Effector CD8-positive, alpha-beta T cell (primary cell): ENCODE data around the gene CITED1.

Source experiments
- DNase-seq: peaks from one replicate; lab custom pipeline; 2025; lab: John Stamatoyannopoulos, UW

The CITED1 gene

DNA sequence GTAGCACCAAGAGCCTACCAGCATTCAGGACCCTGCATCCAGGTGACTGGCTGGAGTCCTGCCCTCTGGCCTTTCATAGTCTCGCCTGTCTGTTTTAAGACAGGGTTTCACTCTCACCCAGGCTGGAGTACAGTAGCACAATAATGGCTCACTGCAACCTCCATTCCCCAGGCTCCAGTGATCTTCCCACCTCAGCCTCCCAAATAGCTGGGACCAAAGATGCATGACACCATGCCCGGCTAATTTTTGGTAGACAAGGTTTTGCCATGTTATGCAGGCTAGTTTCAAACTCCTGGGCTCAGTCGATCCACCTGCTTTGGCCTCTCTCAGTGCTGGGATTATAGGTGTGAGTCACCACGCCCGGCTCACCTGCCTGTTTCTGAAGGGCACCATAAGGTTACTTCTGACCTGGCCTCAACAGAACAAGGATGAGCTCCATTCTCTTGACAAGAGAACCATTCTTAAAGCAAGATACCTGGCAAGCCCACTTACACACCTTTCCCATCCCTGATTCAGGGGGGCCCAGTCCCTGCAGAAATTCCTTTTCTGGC, 35.3 kb downstream of the CITED1 start:
- DNase-seq, result no peak

DNA sequence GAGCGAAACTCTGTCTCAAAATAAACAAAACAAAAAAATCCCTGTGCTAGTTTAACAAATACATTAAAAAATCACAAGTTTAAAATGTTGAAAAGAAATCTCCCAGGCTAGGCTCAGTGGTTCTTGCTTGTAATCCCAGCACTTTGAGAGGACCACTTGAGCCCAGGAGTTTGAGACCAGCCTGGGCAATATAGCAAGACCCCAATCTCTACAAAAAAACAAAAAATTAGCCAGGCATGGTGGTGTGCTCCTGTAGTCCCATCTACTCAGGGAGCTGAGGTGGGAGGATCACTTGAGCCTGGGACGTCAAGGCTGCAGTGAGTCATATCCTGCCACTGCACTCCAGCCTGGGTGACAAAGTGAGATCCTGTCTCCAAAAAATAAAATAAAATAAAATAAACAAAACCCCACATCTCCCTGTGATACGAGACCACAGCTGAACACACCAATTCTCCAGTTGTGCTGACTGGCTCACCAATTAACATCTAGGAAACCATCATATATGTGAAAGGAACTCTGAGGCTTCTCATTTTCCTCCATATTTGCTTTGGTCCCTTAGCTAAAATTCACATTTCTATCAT, 36.0 kb downstream of the CITED1 start:
- DNase-seq, result no peak

DNA sequence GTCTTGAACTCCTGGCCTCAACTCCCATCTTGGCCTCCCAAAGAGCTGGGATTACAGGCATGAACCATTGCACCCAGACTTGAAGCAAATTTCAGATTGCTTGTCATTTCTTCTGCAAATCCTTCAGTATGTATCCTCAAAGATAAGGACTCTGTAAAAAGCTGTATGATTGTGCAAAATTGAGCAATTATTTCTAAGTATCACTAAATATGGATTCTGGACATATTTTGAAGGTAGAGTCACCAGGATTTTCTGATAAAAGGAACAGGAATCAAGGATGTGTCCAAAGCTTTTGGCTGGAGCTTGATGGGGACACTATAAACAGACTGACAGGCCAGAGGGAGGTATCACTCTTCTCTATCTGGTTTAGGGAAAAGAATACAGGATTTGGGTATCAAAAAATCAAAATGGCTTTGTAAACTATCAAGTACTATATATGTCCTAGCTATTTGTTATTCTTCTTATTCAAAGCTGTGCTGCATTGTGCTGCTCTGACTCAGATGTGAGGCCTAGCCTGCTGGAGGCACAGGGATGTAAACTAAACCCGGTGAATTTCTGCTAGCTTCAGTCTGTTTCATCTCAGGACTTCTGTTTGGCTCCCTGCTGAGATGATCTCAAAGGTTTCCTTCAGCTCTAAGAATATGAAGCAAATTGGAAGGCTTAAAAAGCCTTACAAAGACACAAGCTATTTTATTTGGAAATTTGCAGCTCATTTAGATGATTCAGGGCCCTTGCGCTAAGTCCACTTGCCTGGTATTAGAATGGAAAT, 36.9 kb downstream of the CITED1 start:
- DNase-seq, result no peak

DNA sequence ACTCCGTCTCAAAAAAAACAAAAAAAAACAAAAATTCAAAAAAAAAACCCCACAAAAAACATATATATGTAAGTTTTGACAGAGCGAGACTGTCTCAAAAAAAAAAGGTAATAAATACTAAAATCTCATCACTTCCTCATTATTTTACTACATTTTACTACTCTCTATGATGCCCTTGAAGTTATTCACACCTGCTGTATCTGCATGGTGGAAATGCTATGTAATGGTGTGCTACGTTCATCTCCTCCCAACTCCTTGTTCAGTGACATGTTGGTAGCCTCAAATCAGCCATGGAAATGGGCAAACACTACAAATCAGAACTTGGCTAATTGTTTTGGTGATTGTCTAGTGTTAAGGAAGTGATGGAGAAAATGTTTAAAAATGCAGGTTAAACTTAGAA, 40.5 kb downstream of the CITED1 start:
- no peak for DNase-seq

DNA sequence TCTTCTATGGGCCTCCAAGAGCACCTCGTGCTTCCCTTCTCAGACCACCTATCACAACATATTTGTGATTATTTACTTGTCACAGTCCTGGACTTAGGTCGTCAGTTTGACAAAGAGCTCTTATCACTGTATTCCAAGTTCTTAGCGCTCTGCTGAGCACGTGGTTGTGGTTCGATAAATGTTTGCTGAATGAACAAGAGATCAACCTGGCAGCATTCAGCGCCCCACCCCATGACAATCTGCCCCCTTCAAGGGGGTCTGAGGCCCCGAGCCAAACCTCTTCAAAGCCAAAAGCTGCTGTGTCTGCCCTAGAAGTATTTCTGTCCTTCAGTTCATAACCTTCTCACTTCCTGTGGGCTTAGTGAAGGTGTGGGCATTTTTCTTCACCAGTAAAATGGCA, 43.6 kb downstream of the CITED1 start:
- DNase-seq, result no peak

DNA sequence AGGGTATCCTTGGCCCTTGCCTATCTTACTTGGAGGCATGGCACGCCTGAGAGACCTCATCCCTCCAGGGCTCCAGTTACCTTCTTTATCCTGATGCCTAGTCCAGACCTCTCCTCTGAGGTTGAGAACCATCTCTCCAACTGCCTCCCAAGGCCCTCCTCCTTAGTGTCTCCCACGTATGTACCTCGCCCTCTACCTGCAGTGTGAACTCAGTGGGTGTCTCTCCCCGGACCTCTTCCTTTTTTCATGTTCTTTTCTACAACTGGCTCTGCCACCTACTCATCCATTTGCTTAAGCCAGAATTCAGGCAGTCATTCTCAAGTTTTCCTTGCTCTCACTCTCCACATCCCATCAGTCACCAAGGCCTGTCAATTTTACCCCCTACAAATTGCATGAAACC, 45.3 kb downstream of the CITED1 start:
- DNase-seq, result no peak

DNA sequence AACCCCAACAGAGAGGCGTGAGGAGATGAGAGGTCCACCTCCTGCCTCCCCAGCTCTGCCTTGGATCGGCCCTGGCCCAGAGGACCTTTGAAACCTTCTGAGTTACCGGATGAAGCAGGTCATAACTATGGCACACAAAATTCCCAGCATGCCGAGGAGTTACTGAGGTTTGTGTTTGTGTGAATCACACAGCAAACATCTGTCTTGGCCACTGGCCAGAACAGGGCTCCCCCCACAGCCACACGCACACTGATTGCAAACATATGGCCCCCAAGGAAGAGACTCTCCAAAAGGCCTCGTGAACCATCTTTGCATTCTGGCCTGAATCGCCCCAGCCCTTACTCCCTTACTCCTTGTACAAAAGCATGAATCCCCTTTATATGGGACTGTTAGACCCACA, 47.5 kb downstream of the CITED1 start:
- DNase-seq, result no peak

DNA sequence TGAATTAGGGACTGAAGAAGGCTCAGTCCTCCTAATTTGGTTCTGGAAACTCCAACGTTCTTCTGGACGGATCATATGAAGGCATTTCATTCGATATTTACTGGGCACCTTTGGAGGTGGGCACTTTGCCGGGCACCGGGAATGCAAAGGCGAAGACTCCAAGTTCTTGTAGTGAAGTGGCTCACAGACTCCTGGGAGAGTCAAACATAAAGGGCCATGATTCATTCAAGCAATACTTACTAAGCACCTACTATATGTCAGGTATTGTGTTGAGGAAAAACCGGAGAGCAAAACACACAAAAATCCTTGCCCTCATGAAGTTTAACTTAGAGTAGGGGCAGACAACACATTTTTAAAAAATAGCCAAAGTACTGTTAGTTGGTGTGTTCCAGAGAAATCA, 49.9 kb downstream of the CITED1 start:
- no peak for DNase-seq

DNA sequence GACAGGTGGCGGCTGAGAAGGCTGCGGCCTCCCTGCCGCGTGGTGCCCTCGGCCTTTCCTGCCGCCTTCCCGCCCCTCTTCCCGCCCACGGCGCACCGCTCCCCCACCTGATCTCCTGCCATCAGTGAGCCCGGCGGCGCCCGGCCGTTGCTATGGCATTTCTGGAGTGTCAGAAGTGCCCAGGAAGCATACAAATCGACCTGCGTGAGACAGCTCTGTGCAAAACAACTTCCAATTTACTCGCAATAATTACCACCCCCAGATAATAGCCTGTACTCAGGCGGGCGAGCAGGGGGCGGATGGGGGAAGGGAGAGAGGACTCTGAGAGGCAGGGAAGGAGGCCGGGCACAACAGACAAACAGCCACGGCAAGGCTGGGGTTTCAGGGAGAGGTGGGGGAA, 50.3 kb downstream of the CITED1 start:
- DNase-seq, result no peak

DNA sequence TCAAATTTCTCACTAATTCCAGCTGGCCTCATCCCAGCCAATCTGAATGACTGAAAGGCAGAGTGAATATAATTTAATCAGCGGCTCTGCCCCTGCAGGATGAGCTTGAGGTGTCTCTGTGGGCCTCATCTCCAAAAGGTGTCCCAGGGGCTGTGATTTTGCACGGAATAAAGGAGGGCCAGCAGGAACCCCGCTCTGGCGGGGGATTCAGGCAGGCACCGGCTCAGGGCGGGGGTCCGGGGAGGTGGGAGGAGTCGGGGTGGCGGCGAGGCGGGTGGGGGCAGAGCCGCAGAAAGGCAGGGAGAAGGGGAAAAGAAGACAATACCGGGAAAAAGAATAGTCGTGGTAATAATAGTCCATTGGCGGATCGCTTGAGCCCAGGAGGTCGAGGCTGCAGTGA, 50.9 kb downstream of the CITED1 start:
- no peak for DNase-seq

DNA sequence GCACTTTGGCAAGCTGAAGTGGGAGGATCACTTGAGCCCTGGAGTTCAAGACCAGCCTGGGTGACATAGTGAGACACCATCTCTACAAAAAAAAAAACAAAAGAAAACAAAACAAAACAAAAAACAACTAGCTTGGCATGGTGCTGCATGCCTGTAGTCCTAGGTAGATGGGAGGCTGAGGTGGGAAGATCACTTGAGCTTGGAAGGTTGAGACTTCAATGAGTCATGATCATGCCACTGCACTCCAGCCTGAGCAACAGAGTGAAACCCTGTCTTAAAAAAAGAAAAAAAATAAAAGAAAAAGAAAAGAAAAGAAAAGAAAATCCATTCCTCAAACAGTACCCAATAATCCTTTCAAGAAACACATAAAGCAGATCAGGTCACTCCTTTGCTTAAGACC, 52.0 kb downstream of the CITED1 start:
- no peak for DNase-seq
